Suprapubic skin (tissue), 4 donors: Measurements from ENCODE around the gene C19orf38.

ENCODE experiments used
- CTCF ChIP-seq, 2 donors: fragments of 200-600 bp in 1 of 2; fragments of 450-650 bp in 1 of 2; sonication (generic) in 1 of 2; IDR thresholded peaks; one replicate each; pipeline ENCODE4 v1.5.1; 2016 to 2019; ENCODE audit warnings: antibody characterized with exemption in 2 of 2, mild to moderate bottlenecking in 1 of 2, moderate library complexity in 1 of 2
- POLR2A ChIP-seq, 2 donors: fragments of 450-650 bp; IDR thresholded peaks; one replicate each; pipeline ENCODE4 v1.6.1; 2017; ENCODE audit warnings: antibody characterized with exemption in 2 of 2, mild to moderate bottlenecking in 2 of 2, moderate library complexity in 2 of 2
- POLR2AphosphoS5 ChIP-seq, 3 donors: sonication (generic); formaldehyde crosslinking; IDR thresholded peaks; one replicate each; pipeline ENCODE4 v1.6.1; 2017; ENCODE audit warnings: antibody characterized with exemption in 3 of 3

DNA sequence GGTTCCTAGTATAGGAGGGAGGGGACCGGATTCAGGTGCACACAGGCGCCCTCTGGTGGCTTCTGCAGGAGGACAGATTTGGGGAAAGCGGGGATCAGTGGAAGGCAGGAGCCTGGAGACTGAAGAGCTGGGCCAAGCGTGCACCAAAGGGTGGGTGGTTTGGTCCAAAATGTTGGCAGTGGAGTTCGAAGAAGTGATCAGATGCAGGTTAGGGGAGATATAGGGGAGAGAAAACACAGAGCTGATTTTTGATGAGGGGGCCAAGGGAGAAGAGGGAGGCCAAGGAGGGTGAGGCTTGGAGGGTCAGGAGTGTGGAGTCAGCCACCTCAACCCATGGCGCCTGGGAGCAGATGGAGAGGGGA, 16.3 kb downstream of the C19orf38 start:
- TF ChIP-seq CTCF (IDR thresholded peaks at IDR 0.05) (peak; percentile 66 to 92), POLR2A (IDR thresholded peaks at IDR 0.05) (no peak), POLR2AphosphoS5 (IDR thresholded peaks at IDR 0.05) (no peak)
